Measurements from ENCODE around the gene CFAP100.

CFAP100 gene

GRCh38 chr3:126442094-126442855 lies 47.6 kb downstream of the CFAP100 start:
- DNase-seq (ENCODE audit: low spot score) = no peak

GRCh38 chr3:126442856-126443242 lies 48.1 kb downstream of the CFAP100 start:
- DNase-seq (ENCODE audit: low spot score) = no peak

GRCh38 chr3:126445506-126445905 lies 50.8 kb downstream of the CFAP100 start:
- DNase-seq (ENCODE audit: low spot score) = no peak

GRCh38 chr3:126446301-126446700 lies 51.6 kb downstream of the CFAP100 start:
- no peak for DNase-seq (ENCODE audit: low spot score)

GRCh38 chr3:126446791-126447190 lies 52.1 kb downstream of the CFAP100 start:
- no peak for DNase-seq (ENCODE audit: low spot score)

GRCh38 chr3:126447456-126448106 lies 52.9 kb downstream of the CFAP100 start:
- no peak for DNase-seq (ENCODE audit: low spot score)

GRCh38 chr3:126448136-126448892 lies 53.6 kb downstream of the CFAP100 start:
- DNase-seq (ENCODE audit: low spot score) = no peak

- no peak for DNase-seq (ENCODE audit: low spot score)
Observed at GRCh38 chr3:126448893-126449180, 54.1 kb downstream of the CFAP100 start.

- DNase-seq (ENCODE audit: low spot score) = no peak
Observed at GRCh38 chr3:126449621-126450051, 54.9 kb downstream of the CFAP100 start.

GRCh38 chr3:126450219-126450618 lies 55.5 kb downstream of the CFAP100 start:
- no peak for DNase-seq (ENCODE audit: low spot score)

- no peak for DNase-seq (ENCODE audit: low spot score)
Observed at GRCh38 chr3:126450744-126451143, 56.0 kb downstream of the CFAP100 start.

GRCh38 chr3:126451511-126451910 lies 56.8 kb downstream of the CFAP100 start:
- DNase-seq (ENCODE audit: low spot score) = no peak

GRCh38 chr3:126452213-126452612 lies 57.5 kb downstream of the CFAP100 start:
- DNase-seq (ENCODE audit: low spot score) = no peak

- DNase-seq (ENCODE audit: low spot score) = no peak
Observed at GRCh38 chr3:126454025-126454424, 59.3 kb downstream of the CFAP100 start.

- no peak for DNase-seq (ENCODE audit: low spot score)
Observed at GRCh38 chr3:126454437-126455198, 59.9 kb downstream of the CFAP100 start.

- no peak for DNase-seq (ENCODE audit: low spot score)
Observed at GRCh38 chr3:126456211-126456610, 61.5 kb downstream of the CFAP100 start.

- no peak for DNase-seq (ENCODE audit: low spot score)
Observed at GRCh38 chr3:126456766-126457388, 62.2 kb downstream of the CFAP100 start.

GRCh38 chr3:126459111-126459762 lies 64.5 kb downstream of the CFAP100 start:
- no peak for DNase-seq (ENCODE audit: low spot score)

- DNase-seq (ENCODE audit: low spot score) = no peak
Observed at GRCh38 chr3:126459763-126460127, 65.0 kb downstream of the CFAP100 start.

- DNase-seq (ENCODE audit: low spot score) = no peak
Observed at GRCh38 chr3:126460381-126460780, 65.7 kb downstream of the CFAP100 start.

GRCh38 chr3:126461450-126462070 lies 66.9 kb downstream of the CFAP100 start:
- no peak for DNase-seq (ENCODE audit: low spot score)

All from hematopoietic multipotent progenitor cell treated with erythropoietin and hydrocortisone succinate and interleukin-3 and kit ligand, for 17 days (in vitro differentiated cells).